NCI-H2171 (cell line): ENCODE measurements around the gene PHC3.

Experiments used
- DNase-seq: peaks from one replicate; lab custom pipeline; 2025; lab: John Stamatoyannopoulos, UW

Gene PHC3

GRCh38 chr3:170189398-170190256, 8.1 kb upstream of the PHC3 start:
- no peak for DNase-seq

GRCh38 chr3:170180079-170180907, 1.2 kb downstream of the PHC3 start:
- DNase-seq, result no peak

- no peak for DNase-seq
Measured at GRCh38 chr3:170179432-170179831, 2.1 kb downstream of the PHC3 start.

- DNase-seq, result no peak
Measured at GRCh38 chr3:170178651-170179050, 2.9 kb downstream of the PHC3 start.

- DNase-seq, result no peak
Measured at GRCh38 chr3:170171563-170171962, 10.0 kb downstream of the PHC3 start.

GRCh38 chr3:170164717-170165116, 16.8 kb downstream of the PHC3 start:
- no peak for DNase-seq

GRCh38 chr3:170163956-170164645, 17.4 kb downstream of the PHC3 start:
- no peak for DNase-seq

GRCh38 chr3:170162630-170163029, 18.9 kb downstream of the PHC3 start:
- DNase-seq, result no peak

GRCh38 chr3:170162052-170162451, 19.5 kb downstream of the PHC3 start:
- no peak for DNase-seq

GRCh38 chr3:170159933-170160332, 21.6 kb downstream of the PHC3 start:
- no peak for DNase-seq

- DNase-seq, result no peak
Measured at GRCh38 chr3:170159459-170159858, 22.1 kb downstream of the PHC3 start.

- DNase-seq, result no peak
Measured at GRCh38 chr3:170155604-170156003, 25.9 kb downstream of the PHC3 start.

- DNase-seq, result no peak
Measured at GRCh38 chr3:170154569-170155143, 26.9 kb downstream of the PHC3 start.

- DNase-seq, result no peak
Measured at GRCh38 chr3:170154084-170154483, 27.4 kb downstream of the PHC3 start.

- DNase-seq, result no peak
Measured at GRCh38 chr3:170151536-170151935, 30.0 kb downstream of the PHC3 start.

- no peak for DNase-seq
Measured at GRCh38 chr3:170149016-170149415, 32.5 kb downstream of the PHC3 start.

- DNase-seq, result no peak
Measured at GRCh38 chr3:170145278-170145677, 36.3 kb downstream of the PHC3 start.

- DNase-seq, result no peak
Measured at GRCh38 chr3:170144437-170144843, 37.1 kb downstream of the PHC3 start.

- no peak for DNase-seq
Measured at GRCh38 chr3:170142373-170142772, 39.2 kb downstream of the PHC3 start.

GRCh38 chr3:170137986-170138385, 43.5 kb downstream of the PHC3 start:
- DNase-seq, result no peak

GRCh38 chr3:170132335-170132734, 49.2 kb downstream of the PHC3 start:
- DNase-seq, result no peak

- DNase-seq, result no peak
Measured at GRCh38 chr3:170130532-170130931, 51.0 kb downstream of the PHC3 start.
